Measurements from ENCODE around the gene OSBPL8.
A peak's percentile ranks its signal among the peaks of the same experiment; 100 is the strongest.

DNA sequence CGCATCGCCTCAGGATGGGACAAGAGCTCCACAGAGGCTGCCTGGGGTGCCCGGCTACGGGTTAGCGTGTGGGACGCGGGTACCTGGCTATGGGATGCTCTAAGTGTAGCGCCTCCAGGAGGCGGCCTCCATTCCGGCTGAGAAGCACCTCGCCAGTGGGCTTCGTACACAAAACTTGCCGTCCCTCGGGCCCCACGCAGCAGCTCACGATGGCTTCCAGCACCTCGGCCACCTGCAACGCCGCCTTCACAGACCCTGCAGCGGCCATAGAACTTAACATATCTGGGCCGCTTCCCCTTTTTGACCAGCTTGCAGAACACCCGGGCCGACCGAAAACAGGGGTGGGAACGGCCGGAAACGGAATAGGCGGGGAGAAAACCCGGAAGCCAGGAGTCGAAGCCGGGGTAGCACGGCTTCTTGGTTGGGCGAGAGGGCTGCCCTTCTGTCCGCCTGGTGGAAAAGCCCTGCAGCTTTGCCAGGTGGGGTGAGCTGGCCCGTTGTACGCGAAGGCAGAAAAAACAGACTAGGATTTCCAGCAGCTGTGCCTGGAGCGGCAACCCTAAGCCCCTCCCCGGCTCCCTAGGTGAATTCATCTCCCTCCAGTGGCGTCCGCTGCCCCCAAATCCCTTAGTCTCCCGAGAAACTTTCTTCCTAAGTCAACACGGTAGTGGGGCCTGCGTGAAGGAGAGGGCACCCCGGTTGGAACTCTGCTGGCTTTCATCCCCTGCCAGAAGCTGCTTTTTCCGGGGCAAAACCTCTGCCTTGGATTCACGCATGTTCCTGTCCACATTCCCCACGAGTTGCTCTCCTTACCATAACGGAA, 211.3 kb downstream of the OSBPL8 start, which contains the start of gene BBS10:
- TF ChIP-seq POLR2AphosphoS5 (IDR thresholded peaks at IDR 0.05; ENCODE audit: borderline replicate concordance, low read depth, low read length): peak; percentile 91
- TF ChIP-seq EZH2 (IDR thresholded peaks at IDR 0.05): no peak

Measured in SK-N-MC (cell line).